ENCODE results near the gene ANKS1B.

DNA sequence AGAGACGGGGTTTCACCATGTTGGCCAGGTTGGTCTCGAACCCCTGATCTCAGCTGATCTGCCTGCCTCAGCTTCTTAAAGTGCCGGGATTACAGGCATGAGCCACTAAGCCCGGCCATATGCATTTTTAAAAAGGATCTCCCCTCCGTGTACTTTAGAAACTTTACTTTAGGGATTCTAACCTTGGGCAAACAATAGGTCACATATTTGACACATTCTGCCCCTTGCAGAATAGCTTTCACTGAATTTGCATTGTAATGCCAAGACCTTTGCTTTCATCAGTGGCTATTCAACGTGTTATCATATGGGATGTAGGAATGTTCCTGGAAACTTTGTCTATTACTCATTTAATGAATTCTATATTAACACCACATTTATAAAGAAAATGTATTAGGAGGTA, 11.4 kb upstream of the ANKS1B start:
- TF ChIP-seq CTCF (IDR thresholded peaks at IDR 0.05; ENCODE audit: low read length) (no peak), EZH2 (IDR thresholded peaks at IDR 0.05; ENCODE audit: borderline replicate concordance, low read length) (no peak)

All from OCI-LY1 (cell line).